Esophagus muscularis mucosa (tissue), 4 donors: ENCODE measurements around the gene OPN4. TPM values are rescaled to one million over a fixed set of nuclear protein-coding genes. Genes with fewer than 3 reads are reported as not detected.

Experiments
- DNase-seq: peaks from one replicate; pipeline ENCODE4 v3.0.0-alpha.2; 2017; ENCODE audit errors: extremely low spot score
- H3K27ac ChIP-seq, 4 donors: fragments of 200-600 bp; sonication (generic); replicated peaks in 1 of 4; 1 replicate in 3 of 4; 2 replicates in 1 of 4; pipeline ENCODE4 v1.5.1; 2016 to 2019; ENCODE audit warnings: mild to moderate bottlenecking in 1 of 4
- H3K27me3 ChIP-seq, 4 donors: fragments of 200-600 bp; sonication (generic); one replicate each; pipeline versions ENCODE4 v1.5.1 to v1.6.0; 2016 to 2019
- H3K36me3 ChIP-seq, 4 donors: fragments of 200-600 bp; sonication (generic); one replicate each; pipeline ENCODE4 v1.5.1; 2016 to 2019
- H3K4me1 ChIP-seq, 4 donors: fragments of 200-600 bp; sonication (generic); one replicate each; pipeline ENCODE4 v1.5.1; 2016 to 2019
- H3K4me3 ChIP-seq, 4 donors: fragments of 200-600 bp; sonication (generic); 1 replicate in 2 of 4; 2 replicates in 2 of 4; pipeline ENCODE4 v1.5.1; 2016 to 2019; ENCODE audit warnings: mild to moderate bottlenecking in 4 of 4, moderate library complexity in 1 of 4
- H3K9me3 ChIP-seq, 4 donors: fragments of 200-600 bp; sonication (generic); 1 replicate in 3 of 4; 2 replicates in 1 of 4; pipeline ENCODE4 v1.5.1; 2016 to 2019
- CTCF ChIP-seq, 3 experiments: fragments of 200-600 bp in 2 of 3; fragments of 450-650 bp in 1 of 3; sonication (generic) in 2 of 3; IDR thresholded peaks; one replicate each; pipeline ENCODE4 v1.5.1; 2017 to 2019; ENCODE audit warnings: antibody characterized with exemption in 3 of 3, mild to moderate bottlenecking in 2 of 3, moderate library complexity in 1 of 3
- EP300 ChIP-seq: sonication (generic); formaldehyde crosslinking; IDR thresholded peaks from one replicate; pipeline ENCODE4 v1.6.1; 2017; ENCODE audit warnings: antibody characterized with exemption
- POLR2A ChIP-seq: fragments of 450-650 bp; IDR thresholded peaks from one replicate; pipeline ENCODE4 v1.6.1; 2017; ENCODE audit warnings: antibody characterized with exemption, moderate library complexity, mild to moderate bottlenecking, low read depth
- POLR2AphosphoS5 ChIP-seq, 2 donors: sonication (generic); formaldehyde crosslinking; IDR thresholded peaks; one replicate each; pipeline ENCODE4 v1.6.1; 2017; ENCODE audit warnings: antibody characterized with exemption in 2 of 2
- WGBS: methylation state at CpG from one replicate; pipeline ENCODE4 v1.1.5; 2018; 5-methylcytosine and 5-hydroxymethylcytosine counted together
- intact Hi-C: fragments of 100-400 bp; cut with DNase I; formaldehyde crosslinking; loops from one replicate; pipeline ENCODE4 v1.15.1; 2023
- total RNA-seq, 4 donors: library from RNA; depleted of rRNA; stranded (reverse); fragments of >200 nt; gene quantifications; one replicate each; pipeline versions ENCODE4 v1.1.0 to v1.2.1, GENCODE V29; 2016

The OPN4 gene
- total RNA-seq, 4 donors from 2014 or later = 0.32 TPM; not detected in 3

DNA sequence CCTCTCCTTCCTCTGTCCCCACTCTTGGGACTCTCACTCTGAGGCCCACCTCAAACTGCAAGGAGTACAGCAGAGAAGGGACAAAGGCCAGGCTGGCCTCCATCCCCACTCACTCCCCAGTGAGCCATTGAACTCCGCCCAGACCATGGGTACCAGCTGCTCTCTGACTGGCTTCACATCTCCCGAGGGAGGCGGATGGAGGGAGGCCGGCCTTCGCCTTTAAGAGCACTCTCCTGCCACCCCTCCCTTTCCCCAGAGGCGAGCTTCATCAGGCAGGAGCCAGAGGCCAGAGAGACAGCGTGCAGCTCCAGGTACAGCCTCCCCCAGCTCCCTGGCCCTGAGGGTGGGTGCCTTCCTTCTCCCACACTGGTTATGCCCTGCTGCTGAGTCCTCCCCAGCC, 12.2 kb downstream of the OPN4 start:
- intact Hi-C loops = no loop called here
- Histone ChIP-seq H3K27ac (peak overlapping the region; percentile 86 to 94 (median 92)), H3K9me3 (no peaks in the 10 kb centered on the region), H3K4me1 (peaks cover 58 to 83% (median 80%) of the 10 kb centered on the region in 4 donors), H3K36me3 (peaks cover 0 to 28% (median 0%) of the 10 kb centered on the region in 4 donors), H3K27me3 (no peaks in the 10 kb centered on the region), H3K4me3 (peak overlapping the region in 1 of 4 donors; percentile 60)
- no peak for DNase-seq
- TF ChIP-seq EP300 (no peak), POLR2A (no peak), POLR2AphosphoS5 (IDR thresholded peaks at IDR 0.05) (peak in 1 of 2 donors; percentile 27)
- 84% methylated on average over 2 of the region's 7 CpGs for WGBS

- DNase-seq = no peak
- Histone ChIP-seq H3K9me3 (no peaks in the 10 kb centered on the region), H3K36me3 (peaks cover 0 to 28% (median 0%) of the 10 kb centered on the region in 4 donors), H3K27me3 (no peaks in the 10 kb centered on the region), H3K4me1 (peaks cover 51 to 83% (median 82%) of the 10 kb centered on the region in 4 donors), H3K27ac (peak overlapping the region; percentile 86 to 94 (median 92)), H3K4me3 (peak overlapping the region; percentile 49 to 60 (median 54))
- 67% methylated on average over 10 of the region's 10 CpGs for WGBS
- intact Hi-C loops = no loop called here
- TF ChIP-seq POLR2A = no peak
- TF ChIP-seq POLR2AphosphoS5 (IDR thresholded peaks at IDR 0.05) = peak in 1 of 2 donors; percentile 20
- no peak for TF ChIP-seq CTCF (IDR thresholded peaks at IDR 0.05)
- no peak for TF ChIP-seq EP300
Measured at GRCh38 chr10:86667421-86668181, 13.3 kb downstream of the OPN4 start.

DNA sequence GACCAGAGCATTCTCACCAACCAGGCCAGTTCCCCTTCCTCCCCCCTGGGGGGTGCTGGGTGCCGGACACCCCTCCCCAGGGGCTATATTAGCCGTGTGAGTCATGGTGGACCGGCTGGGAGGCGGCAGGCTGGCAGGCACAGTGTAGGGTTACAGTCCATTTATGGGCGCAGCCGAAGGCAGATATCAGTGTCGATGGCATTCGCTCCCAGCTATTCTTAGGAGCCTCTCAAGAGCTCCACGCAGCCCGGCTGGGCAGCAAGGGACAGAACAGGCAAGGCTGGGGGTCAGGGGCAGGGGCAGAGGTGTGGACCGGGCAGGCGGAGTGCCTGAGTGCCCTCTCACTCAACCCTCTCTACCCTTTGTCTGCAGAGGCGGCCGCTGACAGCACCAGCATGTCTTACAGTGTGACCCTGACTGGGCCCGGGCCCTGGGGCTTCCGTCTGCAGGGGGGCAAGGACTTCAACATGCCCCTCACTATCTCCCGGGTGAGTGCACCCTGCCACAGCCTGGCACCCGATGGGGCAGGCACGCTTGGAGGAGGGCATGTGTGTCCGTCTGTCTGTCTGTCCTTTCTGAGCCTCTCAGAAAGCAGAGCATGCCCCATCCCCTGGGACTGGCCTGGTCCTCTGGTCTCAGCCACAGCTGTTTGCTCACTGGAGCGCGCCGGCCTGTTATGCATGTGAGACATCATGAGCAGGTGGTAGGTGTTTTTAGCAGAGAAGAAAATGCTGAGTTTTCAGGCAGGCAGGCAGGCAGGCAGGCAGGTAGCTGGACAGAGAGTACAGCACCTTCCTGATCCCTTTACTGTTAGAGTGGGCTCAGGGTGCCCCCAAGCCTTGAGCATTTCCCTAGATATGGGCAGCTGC, 14.2 kb downstream of the OPN4 start, which contains the start of gene LDB3:
Gene LDB3, plus strand, starts transcription at position 215 of the 869 bp plus-strand sequence. Its CDS starts 181 bp downstream, at position 396.
- WGBS = 34% methylated on average over 19 of the region's 23 CpGs
- peak within 1 kb of the TSS; percentile 86 to 94 (median 92) for H3K27ac ChIP-seq
- intact Hi-C loops = no loop called here
- H3K4me3 ChIP-seq = peak within 1 kb of the TSS; percentile 49 to 60 (median 54)
- peaks cover 0 to 35% (median 0%) of the 10 kb centered on the region in 4 donors for H3K36me3 ChIP-seq
- H3K27me3 ChIP-seq = no peaks in the 10 kb centered on the region
- H3K9me3 ChIP-seq = no peaks in the 10 kb centered on the region
- no peak for DNase-seq
- peak; percentile 85 to 97 for TF ChIP-seq POLR2AphosphoS5 (IDR thresholded peaks at IDR 0.05)
- no peak for TF ChIP-seq EP300
- peak; percentile 76 for TF ChIP-seq POLR2A
- TF ChIP-seq CTCF (IDR thresholded peaks at IDR 0.05) = no peak
- peaks cover 49 to 92% (median 90%) of the 10 kb centered on the region in 4 donors for H3K4me1 ChIP-seq

DNA sequence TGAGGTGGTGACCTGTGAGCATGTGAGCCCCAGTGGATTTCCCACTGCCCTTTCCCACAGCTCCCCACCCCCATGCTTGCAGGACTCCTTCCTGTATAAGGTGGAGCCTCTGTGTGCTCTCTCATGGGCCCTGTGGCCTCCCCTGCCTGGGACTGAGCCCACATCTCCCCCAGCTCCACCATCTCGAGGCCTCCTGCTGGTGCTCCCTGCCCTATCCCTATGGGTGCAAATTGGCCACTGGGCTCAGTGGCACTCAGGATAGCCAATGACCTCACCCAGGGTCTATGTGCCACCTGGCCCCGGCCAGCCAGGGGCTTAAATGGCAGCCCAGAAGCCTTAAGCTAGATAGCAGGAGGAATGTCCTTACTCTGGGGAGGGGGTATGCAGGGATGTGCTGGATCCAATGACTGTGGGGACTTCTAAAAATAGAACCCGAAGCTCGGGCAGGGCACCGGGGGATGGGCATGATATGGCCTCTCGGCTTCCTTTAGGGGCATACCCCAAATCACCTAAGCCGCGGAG, 16.0 kb downstream of the OPN4 start:
- peaks cover 51 to 95% (median 92%) of the 10 kb centered on the region in 4 donors for H3K4me1 ChIP-seq

More for the DNA sequence above, 16.0 kb downstream of the OPN4 start:
- no peak for DNase-seq
- H3K4me3 ChIP-seq = peak overlapping the region; percentile 49 to 60 (median 54)
- peak overlapping the region; percentile 86 to 94 (median 92) for H3K27ac ChIP-seq
- H3K9me3 ChIP-seq = no peaks in the 10 kb centered on the region
- TF ChIP-seq POLR2AphosphoS5 (IDR thresholded peaks at IDR 0.05) (no peak), CTCF (IDR thresholded peaks at IDR 0.05) (no peak), EP300 (no peak)
- intact Hi-C loops = no loop called here
- WGBS = 59% methylated on average over 8 of the region's 8 CpGs
- no peaks in the 10 kb centered on the region for H3K27me3 ChIP-seq
- H3K36me3 ChIP-seq = peaks cover 0 to 53% (median 0%) of the 10 kb centered on the region in 4 donors
